ENCODE measurements around the gene HCN4.

The HCN4 gene

GRCh38 chr15:73335471-73335870, 33.3 kb downstream of the HCN4 start:
- H3K36me3 ChIP-seq (ENCODE audit: insufficient read depth, low read length), result no peaks in the 10 kb centered on the region
- no peak overlapping the region for H3K27ac ChIP-seq
- H3K4me3 ChIP-seq, result no peak overlapping the region
- H3K9ac ChIP-seq (ENCODE audit: insufficient read length), result no peak overlapping the region
- DNase-seq (ENCODE audit: low read depth, low spot score), result no peak
- TF ChIP-seq FOXP2 (optimal IDR thresholded peaks at IDR 0.05; ENCODE audit: control extremely low read depth, extremely low read length, insufficient read depth) (no peak), EZH2 (IDR thresholded peaks at IDR 0.05) (no peak), POLR2AphosphoS5 (IDR thresholded peaks at IDR 0.05; ENCODE audit: borderline replicate concordance, low read depth, low read length) (no peak)
- no peaks in the 10 kb centered on the region for H3K9me3 ChIP-seq (ENCODE audit: low read depth, low read length)

- H3K4me3 ChIP-seq, result no peak overlapping the region
- no peak overlapping the region for H3K9ac ChIP-seq (ENCODE audit: insufficient read length)
- H3K36me3 ChIP-seq (ENCODE audit: insufficient read depth, low read length), result no peaks in the 10 kb centered on the region
- no peak for TF ChIP-seq FOXP2 (optimal IDR thresholded peaks at IDR 0.05; ENCODE audit: control extremely low read depth, extremely low read length, insufficient read depth)
- TF ChIP-seq EZH2 (IDR thresholded peaks at IDR 0.05), result no peak
- no peak for TF ChIP-seq POLR2AphosphoS5 (IDR thresholded peaks at IDR 0.05; ENCODE audit: borderline replicate concordance, low read depth, low read length)
- no peaks in the 10 kb centered on the region for H3K9me3 ChIP-seq (ENCODE audit: low read depth, low read length)
- DNase-seq (ENCODE audit: low read depth, low spot score), result no peak
- no peak overlapping the region for H3K27ac ChIP-seq
Measured at GRCh38 chr15:73335026-73335425, 33.7 kb downstream of the HCN4 start.

- DNase-seq (ENCODE audit: low read depth, low spot score), result no peak
- no peak overlapping the region for H3K4me3 ChIP-seq
- no peaks in the 10 kb centered on the region for H3K36me3 ChIP-seq (ENCODE audit: insufficient read depth, low read length)
- no peak overlapping the region for H3K27ac ChIP-seq
- no peak overlapping the region for H3K9ac ChIP-seq (ENCODE audit: insufficient read length)
- no peaks in the 10 kb centered on the region for H3K9me3 ChIP-seq (ENCODE audit: low read depth, low read length)
- no peak for TF ChIP-seq FOXP2 (optimal IDR thresholded peaks at IDR 0.05; ENCODE audit: control extremely low read depth, extremely low read length, insufficient read depth)
- no peak for TF ChIP-seq POLR2AphosphoS5 (IDR thresholded peaks at IDR 0.05; ENCODE audit: borderline replicate concordance, low read depth, low read length)
- no peak for TF ChIP-seq EZH2 (IDR thresholded peaks at IDR 0.05)
Measured at GRCh38 chr15:73334086-73334485, 34.7 kb downstream of the HCN4 start.

- no peak overlapping the region for H3K4me3 ChIP-seq
- no peaks in the 10 kb centered on the region for H3K36me3 ChIP-seq (ENCODE audit: insufficient read depth, low read length)
- no peak overlapping the region for H3K27ac ChIP-seq
- TF ChIP-seq FOXP2 (optimal IDR thresholded peaks at IDR 0.05; ENCODE audit: control extremely low read depth, extremely low read length, insufficient read depth) (no peak), EZH2 (IDR thresholded peaks at IDR 0.05) (no peak), POLR2AphosphoS5 (IDR thresholded peaks at IDR 0.05; ENCODE audit: borderline replicate concordance, low read depth, low read length) (no peak)
- no peaks in the 10 kb centered on the region for H3K9me3 ChIP-seq (ENCODE audit: low read depth, low read length)
- DNase-seq (ENCODE audit: low read depth, low spot score), result no peak
- H3K9ac ChIP-seq (ENCODE audit: insufficient read length), result no peak overlapping the region
Measured at GRCh38 chr15:73333001-73333400, 35.8 kb downstream of the HCN4 start.

GRCh38 chr15:73331991-73332925, 36.5 kb downstream of the HCN4 start:
- no peak overlapping the region for H3K9ac ChIP-seq (ENCODE audit: insufficient read length)
- H3K4me3 ChIP-seq, result no peak overlapping the region
- DNase-seq (ENCODE audit: low read depth, low spot score), result no peak
- no peaks in the 10 kb centered on the region for H3K9me3 ChIP-seq (ENCODE audit: low read depth, low read length)
- no peak overlapping the region for H3K27ac ChIP-seq
- H3K36me3 ChIP-seq (ENCODE audit: insufficient read depth, low read length), result no peaks in the 10 kb centered on the region
- TF ChIP-seq POLR2AphosphoS5 (IDR thresholded peaks at IDR 0.05; ENCODE audit: borderline replicate concordance, low read depth, low read length) (no peak), FOXP2 (optimal IDR thresholded peaks at IDR 0.05; ENCODE audit: control extremely low read depth, extremely low read length, insufficient read depth) (no peak), EZH2 (IDR thresholded peaks at IDR 0.05) (no peak)

GRCh38 chr15:73331501-73331900, 37.3 kb downstream of the HCN4 start:
- no peak for DNase-seq (ENCODE audit: low read depth, low spot score)
- H3K9me3 ChIP-seq (ENCODE audit: low read depth, low read length), result no peaks in the 10 kb centered on the region
- no peak overlapping the region for H3K27ac ChIP-seq
- TF ChIP-seq EZH2 (IDR thresholded peaks at IDR 0.05) (no peak), POLR2AphosphoS5 (IDR thresholded peaks at IDR 0.05; ENCODE audit: borderline replicate concordance, low read depth, low read length) (no peak), FOXP2 (optimal IDR thresholded peaks at IDR 0.05; ENCODE audit: control extremely low read depth, extremely low read length, insufficient read depth) (no peak)
- H3K9ac ChIP-seq (ENCODE audit: insufficient read length), result no peak overlapping the region
- H3K36me3 ChIP-seq (ENCODE audit: insufficient read depth, low read length), result no peaks in the 10 kb centered on the region
- no peak overlapping the region for H3K4me3 ChIP-seq

GRCh38 chr15:73330206-73331051, 38.3 kb downstream of the HCN4 start:
- H3K36me3 ChIP-seq (ENCODE audit: insufficient read depth, low read length), result no peaks in the 10 kb centered on the region
- no peak overlapping the region for H3K27ac ChIP-seq
- TF ChIP-seq POLR2AphosphoS5 (IDR thresholded peaks at IDR 0.05; ENCODE audit: borderline replicate concordance, low read depth, low read length), result no peak
- TF ChIP-seq FOXP2 (optimal IDR thresholded peaks at IDR 0.05; ENCODE audit: control extremely low read depth, extremely low read length, insufficient read depth), result no peak
- no peak for TF ChIP-seq EZH2 (IDR thresholded peaks at IDR 0.05)
- no peak for DNase-seq (ENCODE audit: low read depth, low spot score)
- no peak overlapping the region for H3K9ac ChIP-seq (ENCODE audit: insufficient read length)
- H3K9me3 ChIP-seq (ENCODE audit: low read depth, low read length), result no peaks in the 10 kb centered on the region
- H3K4me3 ChIP-seq, result no peak overlapping the region
